Panc1 (cell line): Measurements from ENCODE around the gene DCBLD1.
A peak's percentile ranks its signal among the peaks of the same experiment; 100 is the strongest.

Source experiments
- TF ChIP-seq, protein P1 (sequence below): fragments of 450-650 bp; IDR thresholded peaks from 2 replicates; pipeline ENCODE4 v1.5.1; 2017; ENCODE audit warnings: mild to moderate bottlenecking
- TF ChIP-seq, protein P2 (sequence below), 2 experiments: IDR thresholded peaks; 2 replicates each; pipeline ENCODE4 v1.6.1; 2011 to 2012; ENCODE audit warnings: low read depth in 2 of 2, control low read depth in 1 of 2, low read length in 1 of 2, mild to moderate bottlenecking in 1 of 2, moderate library complexity in 1 of 2; ENCODE audit not compliant: insufficient read depth in 1 of 2

DNA sequence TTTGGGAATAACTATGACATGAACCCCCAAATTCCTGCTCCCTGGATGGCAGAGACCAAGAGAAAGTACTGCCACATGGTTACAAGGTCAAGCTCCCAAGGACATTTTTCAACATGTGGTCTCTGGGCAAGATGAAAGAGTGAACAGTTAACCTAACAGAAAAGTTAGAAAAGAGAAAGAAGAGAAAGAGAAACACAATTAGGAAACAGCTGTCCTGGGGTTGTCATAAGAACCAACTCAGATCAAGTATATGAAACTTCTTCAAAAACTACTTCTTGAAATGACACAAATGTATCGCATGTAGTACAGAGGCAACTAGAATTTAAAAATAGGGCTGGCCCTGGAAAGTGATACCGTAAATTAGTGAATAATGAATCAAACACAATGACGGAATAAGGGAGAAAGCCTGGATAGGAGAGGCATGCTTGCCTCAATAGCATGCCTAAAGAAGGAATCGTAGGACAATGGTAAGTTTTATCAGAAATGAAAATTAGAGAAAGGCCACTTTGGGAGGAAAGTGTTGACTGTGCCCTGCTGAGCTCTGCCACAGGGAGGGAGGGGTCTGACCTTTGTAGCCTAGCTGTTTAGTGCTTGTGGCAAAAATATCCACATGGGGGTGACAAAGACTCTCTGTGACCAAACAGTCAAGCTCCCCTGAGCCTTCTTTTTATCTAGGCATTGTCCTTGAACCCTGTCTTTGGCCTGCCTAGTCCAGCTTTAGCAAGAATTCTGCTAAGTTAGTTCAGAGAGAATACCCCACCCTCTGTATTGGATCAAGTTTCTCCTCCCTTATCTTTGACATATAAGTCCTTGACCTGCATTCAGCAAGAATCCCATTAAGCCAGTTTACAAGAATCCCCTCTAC is 4.3 kb upstream of the DCBLD1 start:
- TF ChIP-seq, protein P1, sequence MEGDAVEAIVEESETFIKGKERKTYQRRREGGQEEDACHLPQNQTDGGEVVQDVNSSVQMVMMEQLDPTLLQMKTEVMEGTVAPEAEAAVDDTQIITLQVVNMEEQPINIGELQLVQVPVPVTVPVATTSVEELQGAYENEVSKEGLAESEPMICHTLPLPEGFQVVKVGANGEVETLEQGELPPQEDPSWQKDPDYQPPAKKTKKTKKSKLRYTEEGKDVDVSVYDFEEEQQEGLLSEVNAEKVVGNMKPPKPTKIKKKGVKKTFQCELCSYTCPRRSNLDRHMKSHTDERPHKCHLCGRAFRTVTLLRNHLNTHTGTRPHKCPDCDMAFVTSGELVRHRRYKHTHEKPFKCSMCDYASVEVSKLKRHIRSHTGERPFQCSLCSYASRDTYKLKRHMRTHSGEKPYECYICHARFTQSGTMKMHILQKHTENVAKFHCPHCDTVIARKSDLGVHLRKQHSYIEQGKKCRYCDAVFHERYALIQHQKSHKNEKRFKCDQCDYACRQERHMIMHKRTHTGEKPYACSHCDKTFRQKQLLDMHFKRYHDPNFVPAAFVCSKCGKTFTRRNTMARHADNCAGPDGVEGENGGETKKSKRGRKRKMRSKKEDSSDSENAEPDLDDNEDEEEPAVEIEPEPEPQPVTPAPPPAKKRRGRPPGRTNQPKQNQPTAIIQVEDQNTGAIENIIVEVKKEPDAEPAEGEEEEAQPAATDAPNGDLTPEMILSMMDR, result peak; percentile 71
- TF ChIP-seq, protein P2, sequence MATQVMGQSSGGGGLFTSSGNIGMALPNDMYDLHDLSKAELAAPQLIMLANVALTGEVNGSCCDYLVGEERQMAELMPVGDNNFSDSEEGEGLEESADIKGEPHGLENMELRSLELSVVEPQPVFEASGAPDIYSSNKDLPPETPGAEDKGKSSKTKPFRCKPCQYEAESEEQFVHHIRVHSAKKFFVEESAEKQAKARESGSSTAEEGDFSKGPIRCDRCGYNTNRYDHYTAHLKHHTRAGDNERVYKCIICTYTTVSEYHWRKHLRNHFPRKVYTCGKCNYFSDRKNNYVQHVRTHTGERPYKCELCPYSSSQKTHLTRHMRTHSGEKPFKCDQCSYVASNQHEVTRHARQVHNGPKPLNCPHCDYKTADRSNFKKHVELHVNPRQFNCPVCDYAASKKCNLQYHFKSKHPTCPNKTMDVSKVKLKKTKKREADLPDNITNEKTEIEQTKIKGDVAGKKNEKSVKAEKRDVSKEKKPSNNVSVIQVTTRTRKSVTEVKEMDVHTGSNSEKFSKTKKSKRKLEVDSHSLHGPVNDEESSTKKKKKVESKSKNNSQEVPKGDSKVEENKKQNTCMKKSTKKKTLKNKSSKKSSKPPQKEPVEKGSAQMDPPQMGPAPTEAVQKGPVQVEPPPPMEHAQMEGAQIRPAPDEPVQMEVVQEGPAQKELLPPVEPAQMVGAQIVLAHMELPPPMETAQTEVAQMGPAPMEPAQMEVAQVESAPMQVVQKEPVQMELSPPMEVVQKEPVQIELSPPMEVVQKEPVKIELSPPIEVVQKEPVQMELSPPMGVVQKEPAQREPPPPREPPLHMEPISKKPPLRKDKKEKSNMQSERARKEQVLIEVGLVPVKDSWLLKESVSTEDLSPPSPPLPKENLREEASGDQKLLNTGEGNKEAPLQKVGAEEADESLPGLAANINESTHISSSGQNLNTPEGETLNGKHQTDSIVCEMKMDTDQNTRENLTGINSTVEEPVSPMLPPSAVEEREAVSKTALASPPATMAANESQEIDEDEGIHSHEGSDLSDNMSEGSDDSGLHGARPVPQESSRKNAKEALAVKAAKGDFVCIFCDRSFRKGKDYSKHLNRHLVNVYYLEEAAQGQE (IDR thresholded peaks at IDR 0.05; ENCODE audit: insufficient read depth in 1 of 2, low read depth in 2 of 2, low read length in 1 of 2), result no peak
